ENCODE measurements around the gene TICRR.

Gene TICRR

DNA sequence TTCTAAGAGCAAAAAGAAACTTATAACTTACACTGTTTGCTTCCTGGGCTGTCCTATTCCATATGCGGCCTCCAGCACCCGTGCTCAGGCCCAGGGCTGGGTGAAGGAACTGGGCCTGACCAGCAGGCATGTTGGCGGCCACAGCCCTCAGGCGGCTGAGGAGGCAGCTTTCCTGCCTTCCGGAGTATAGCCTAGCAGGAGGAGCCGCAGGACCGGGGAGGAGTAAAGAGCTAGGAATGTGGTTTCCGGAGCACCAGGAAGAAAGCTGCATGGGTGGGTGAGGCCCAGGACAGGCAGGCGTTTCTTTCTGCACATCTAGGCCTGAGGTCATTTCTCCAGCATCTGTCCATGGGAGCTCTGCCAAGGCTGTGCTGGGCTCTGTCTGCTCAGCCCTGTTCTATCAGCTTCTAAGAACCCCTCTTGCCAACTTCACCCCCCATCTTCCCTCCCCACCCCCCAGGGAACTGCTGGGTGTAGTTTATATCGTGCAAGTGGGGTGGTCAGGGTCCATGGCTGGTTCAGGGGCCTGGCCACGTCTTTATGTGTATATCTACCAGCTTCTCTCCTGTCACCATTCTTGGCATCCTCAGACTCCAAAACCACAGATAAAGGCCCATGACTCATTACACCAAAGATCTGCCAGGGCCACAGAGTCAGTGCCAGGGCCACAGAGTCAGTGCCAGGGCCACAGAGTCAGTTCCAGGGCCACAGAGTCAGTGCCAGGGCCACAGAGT is 87.8 kb downstream of the TICRR start:
- ChIA-PET POLR2A (ENCODE audit: low non-redundant PET) (no interaction called here), CTCF (interaction anchor here (0.6 to 1.1 kb wide), 5 partner anchors 15 to 216 kb away, joined by 3 to 5 read pairs (median 4); no protein-coding TSS in a partner anchor)
- TF ChIP-seq, protein P1, sequence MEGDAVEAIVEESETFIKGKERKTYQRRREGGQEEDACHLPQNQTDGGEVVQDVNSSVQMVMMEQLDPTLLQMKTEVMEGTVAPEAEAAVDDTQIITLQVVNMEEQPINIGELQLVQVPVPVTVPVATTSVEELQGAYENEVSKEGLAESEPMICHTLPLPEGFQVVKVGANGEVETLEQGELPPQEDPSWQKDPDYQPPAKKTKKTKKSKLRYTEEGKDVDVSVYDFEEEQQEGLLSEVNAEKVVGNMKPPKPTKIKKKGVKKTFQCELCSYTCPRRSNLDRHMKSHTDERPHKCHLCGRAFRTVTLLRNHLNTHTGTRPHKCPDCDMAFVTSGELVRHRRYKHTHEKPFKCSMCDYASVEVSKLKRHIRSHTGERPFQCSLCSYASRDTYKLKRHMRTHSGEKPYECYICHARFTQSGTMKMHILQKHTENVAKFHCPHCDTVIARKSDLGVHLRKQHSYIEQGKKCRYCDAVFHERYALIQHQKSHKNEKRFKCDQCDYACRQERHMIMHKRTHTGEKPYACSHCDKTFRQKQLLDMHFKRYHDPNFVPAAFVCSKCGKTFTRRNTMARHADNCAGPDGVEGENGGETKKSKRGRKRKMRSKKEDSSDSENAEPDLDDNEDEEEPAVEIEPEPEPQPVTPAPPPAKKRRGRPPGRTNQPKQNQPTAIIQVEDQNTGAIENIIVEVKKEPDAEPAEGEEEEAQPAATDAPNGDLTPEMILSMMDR (conservative IDR thresholded peaks at IDR 0.05; ENCODE audit: low read depth), result no peak
- peak overlapping the region; percentile 93 for H3K27ac ChIP-seq
- DNase-seq (ENCODE audit: low spot score), result peak; percentile 91

DNA sequence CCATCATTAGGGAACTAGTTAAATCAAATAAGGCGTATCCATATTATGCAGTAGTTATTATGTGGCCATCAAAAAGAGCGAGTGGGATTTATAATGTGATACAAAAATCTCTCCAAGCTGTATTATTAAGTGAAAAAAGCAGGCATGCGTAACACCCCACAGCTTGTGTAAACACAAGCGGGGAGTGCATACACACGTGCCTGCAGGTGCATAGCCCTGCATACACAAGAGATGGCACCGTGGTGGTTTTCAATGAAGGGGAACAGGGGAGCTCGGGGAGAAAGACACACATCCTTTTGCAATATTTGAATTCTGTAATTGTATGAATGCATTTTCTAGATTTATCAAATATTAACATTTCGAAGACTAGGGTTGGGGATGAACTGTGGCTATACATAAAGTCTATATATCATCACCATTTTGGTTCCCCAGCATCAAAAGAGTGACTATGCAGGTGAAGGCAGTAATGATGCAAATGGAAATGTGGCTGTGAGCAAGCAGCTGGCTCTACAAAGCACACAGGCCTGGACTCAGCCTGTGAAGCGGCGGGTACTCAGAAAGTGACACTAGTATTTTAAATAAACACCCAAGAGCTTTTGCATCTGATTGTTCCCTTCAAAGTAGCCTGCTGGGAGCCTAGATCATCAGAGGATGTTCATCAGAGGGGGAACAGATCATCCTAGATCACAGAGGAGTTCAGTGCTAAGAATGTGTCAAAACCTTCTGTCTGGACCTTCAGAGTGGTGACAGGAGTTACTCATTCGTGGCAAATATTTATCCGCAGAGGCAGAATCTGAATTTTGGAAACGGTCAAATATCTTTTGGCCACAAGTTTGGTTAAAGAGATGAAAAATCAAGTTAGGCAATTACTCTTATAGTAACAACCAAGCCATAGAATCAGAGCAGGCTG is 89.4 kb downstream of the TICRR start:
- no peak overlapping the region for H3K27ac ChIP-seq
- ChIA-PET CTCF (interaction anchor here (0.7 kb wide), 2 partner anchors 10 to 47 kb away, joined by 3 read pairs; no protein-coding TSS in a partner anchor), POLR2A (ENCODE audit: low non-redundant PET) (no interaction called here)
- TF ChIP-seq, protein P1 (conservative IDR thresholded peaks at IDR 0.05; ENCODE audit: low read depth), result no peak
- DNase-seq (ENCODE audit: low spot score), result no peak

DNA sequence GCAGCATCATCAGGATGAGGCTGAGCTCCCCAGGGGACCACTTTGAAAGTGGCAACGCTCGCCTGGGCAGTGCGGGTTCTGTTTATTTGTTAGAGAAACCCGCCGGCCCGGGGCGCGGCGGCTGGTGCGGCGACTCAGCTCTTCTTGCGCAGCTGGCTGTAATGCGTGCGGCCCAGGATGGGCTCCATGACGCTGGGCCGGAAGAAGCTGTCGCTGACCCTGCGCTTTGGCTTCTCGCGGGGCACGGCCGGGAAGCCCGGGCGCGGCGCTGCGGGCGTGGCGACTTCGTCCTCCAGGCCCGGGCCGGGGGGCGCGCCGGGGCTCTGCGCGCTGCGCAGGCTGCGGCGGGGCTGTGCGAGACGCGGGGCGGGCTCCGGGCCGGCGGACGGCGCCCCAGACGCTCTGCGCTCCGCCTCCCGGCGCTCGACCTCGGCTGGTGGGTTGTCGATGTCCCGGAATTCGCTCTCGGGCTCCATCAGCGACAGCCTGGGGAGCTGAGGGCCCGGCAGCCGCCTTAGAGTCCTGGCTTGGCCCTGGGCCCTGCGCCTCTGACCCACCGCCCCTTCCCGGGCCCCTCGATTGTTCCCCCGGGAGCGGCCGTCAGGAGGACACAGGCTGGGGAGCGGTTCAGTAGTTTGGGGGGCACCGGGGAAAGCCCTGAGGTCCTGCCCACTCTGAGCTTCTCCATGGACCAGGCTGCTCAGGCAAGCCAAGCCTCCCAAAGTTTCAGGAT is 90.3 kb downstream of the TICRR start:
- H3K27ac ChIP-seq, result peak overlapping the region; percentile 62
- POLR2A ChIA-PET (ENCODE audit: low non-redundant PET), result no interaction called here
- TF ChIP-seq, protein P1 (conservative IDR thresholded peaks at IDR 0.05; ENCODE audit: low read depth), result no peak
- CTCF ChIA-PET, result interaction anchor here (0.6 to 0.7 kb wide), 2 partner anchors 11 to 1312 kb away, joined by 3 read pairs; no protein-coding TSS in a partner anchor
- DNase-seq (ENCODE audit: low spot score), result peak; percentile 24

DNA sequence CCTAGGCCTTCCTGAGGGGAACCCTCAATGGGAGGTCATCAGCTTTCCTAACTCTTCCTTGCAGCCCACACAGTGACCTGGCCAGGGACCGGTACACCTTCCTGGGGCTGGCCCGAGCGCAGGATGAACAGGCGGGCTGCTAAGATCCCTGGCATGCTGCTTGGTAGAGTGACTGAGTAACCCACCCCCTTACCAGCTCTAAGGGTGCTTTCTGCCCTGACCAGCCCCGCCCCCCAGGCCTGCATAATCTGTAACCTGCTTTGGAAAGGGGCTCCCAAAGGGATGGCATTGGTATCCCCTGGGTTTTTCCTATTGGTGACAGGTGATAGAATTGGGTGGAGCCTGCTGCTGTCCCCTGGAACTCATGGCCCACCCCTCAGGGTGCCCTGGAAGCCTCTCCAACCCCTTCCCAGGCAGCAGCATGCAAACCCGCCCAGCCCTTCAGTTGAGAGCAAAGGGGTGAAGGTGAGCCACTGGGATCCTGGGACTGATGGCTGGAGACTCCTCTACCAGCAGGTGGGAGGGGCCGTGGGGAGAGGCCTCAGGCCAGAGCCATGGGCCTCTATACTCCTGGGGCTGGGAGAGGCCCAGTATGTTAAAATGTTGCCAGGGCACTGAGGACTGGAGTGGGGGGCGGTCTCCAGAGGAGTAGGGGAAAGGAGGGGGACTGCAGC is 91.1 kb downstream of the TICRR start:
- POLR2A ChIA-PET (ENCODE audit: low non-redundant PET), result no interaction called here

DNA sequence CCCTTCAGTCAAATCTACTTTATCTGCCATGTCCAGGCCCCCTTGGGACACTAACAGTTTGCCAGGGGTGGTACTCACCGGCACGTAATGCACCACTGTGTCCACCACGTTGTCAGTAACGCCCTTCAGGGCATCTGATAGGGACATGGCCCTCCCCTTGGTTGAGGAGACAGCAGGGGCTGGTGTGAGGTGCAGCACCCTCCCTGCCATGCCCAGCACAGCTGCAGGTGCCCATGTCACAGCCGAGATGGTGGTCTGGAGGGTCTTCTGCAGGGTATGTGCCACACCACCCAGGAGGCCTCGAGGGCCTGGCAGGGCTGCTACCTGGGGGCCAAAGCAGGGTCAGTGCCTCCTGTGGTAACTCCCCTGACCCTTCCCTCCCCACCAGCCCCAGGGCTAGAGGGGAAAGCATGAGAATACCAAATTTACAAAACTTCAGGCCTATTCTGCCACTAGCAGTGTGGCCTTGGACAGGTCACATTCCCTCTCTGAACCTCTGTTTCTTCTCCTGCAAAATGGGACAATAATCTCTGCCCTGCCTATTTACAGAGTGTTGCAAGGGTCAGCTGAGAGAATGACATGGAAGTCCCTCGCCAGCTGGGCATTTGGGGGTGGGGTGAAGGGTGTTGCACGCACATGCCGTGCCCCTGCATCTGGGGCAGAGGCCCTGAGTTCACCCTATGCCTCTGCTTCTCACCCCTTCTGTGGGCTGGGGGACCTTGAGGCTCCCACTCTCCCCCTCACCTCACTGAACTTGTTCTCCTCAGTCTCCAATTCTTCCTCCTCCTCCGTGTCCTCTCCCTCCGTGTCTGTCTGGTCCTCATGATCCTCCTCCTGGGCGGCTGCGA is 91.8 kb downstream of the TICRR start:
- CTCF ChIA-PET, result interaction anchor here (1.6 kb wide), 1 partner anchor 21 kb away, joined by 4 read pairs; no protein-coding TSS in a partner anchor
- POLR2A ChIA-PET (ENCODE audit: low non-redundant PET), result no interaction called here
- TF ChIP-seq, protein P1 (conservative IDR thresholded peaks at IDR 0.05; ENCODE audit: low read depth), result no peak
- peak overlapping the region; percentile 62 for H3K27ac ChIP-seq
- DNase-seq (ENCODE audit: low spot score), result no peak

More for the DNA sequence above, 91.1 kb downstream of the TICRR start:
- peak overlapping the region; percentile 62 for H3K27ac ChIP-seq
- TF ChIP-seq, protein P1 (conservative IDR thresholded peaks at IDR 0.05; ENCODE audit: low read depth), result no peak
- DNase-seq (ENCODE audit: low spot score), result no peak
- CTCF ChIA-PET, result interaction anchor here (0.6 kb wide), 1 partner anchor 1311 kb away, joined by 3 read pairs; no protein-coding TSS in a partner anchor

All from RWPE1 (cell line).